Measurements from ENCODE around the gene MUC20.
"Not testable (repeated sequence)": the region's sequence is repeated elsewhere in the genome, so short reads cannot be mapped to it uniquely, and the experiment has no call there.

The MUC20 gene

DNA sequence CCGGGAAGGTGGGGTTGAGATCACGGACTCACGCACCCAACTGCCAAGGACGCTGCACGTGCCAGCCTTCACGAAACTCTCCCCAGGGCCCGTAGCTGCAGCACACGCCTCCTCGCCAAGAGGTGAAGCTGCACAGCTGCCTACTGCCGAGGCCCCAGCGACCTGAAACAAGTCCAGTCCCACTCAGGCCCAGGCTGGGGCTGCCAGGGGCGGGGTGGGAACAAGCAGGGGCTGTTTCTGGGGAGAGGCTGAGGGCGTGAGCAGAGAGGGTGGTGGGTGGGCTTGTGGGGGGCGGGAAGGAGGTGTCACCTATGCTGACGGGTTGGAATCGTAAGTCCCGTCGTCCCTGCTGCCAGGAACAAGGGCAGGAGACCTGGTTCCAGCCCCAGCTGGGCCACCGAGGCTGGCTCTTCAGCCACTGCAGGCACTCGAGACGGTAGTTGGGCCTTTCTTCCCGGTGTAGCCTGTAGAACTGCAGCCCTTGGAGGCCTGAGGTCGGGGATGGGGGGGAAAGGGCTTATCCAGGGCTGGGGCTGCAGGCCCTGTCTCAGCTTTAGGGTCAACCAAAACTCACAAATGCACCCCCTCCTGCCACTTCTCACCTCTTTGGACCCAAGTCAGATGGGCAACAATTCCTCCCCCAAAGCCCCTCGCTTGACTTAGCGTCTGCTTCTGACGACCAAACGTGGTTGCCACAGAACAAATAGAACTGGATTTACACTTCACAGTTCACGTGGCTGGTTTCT, 44.4 kb downstream of the MUC20 start:
- Histone ChIP-seq H3K4me3 (ENCODE audit: low read depth, low read length) (no peak overlapping the region), H3K36me3 (ENCODE audit: control insufficient read depth, insufficient read depth, low read length) (no peaks in the 10 kb centered on the region), H3K27me3 (ENCODE audit: control insufficient read depth, insufficient read depth, low read length) (no peaks in the 10 kb centered on the region), H3K4me1 (ENCODE audit: control insufficient read depth, insufficient read depth, low read length) (no peaks in the 10 kb centered on the region), H3K9me3 (ENCODE audit: control insufficient read depth, insufficient read depth, low read length) (no peaks in the 10 kb centered on the region), H3K9ac (ENCODE audit: low read depth, low read length) (no peak overlapping the region)

DNA sequence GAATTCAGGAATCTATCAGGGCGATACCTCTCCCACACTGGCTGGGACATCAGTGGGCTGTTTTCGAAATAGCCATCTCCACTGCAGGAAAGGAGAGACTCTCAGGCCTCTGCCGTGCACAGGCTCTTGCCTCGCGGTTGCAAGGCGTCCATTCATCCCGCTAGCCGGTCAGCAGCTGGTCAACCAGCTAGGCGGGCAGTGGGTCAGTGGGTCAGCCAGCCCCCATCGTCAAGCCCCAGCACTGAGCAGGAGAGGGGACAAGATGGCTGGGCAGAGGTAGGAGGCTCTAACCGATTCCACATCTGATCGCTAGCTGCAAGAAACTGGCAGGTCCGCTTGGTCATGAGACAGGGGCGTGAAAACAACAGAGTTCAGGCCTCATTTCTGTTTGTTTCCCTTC, 45.9 kb downstream of the MUC20 start:
- H3K36me3 ChIP-seq (ENCODE audit: control insufficient read depth, insufficient read depth, low read length): no peaks in the 10 kb centered on the region
- no peaks in the 10 kb centered on the region for H3K27me3 ChIP-seq (ENCODE audit: control insufficient read depth, insufficient read depth, low read length)
- no peaks in the 10 kb centered on the region for H3K9me3 ChIP-seq (ENCODE audit: control insufficient read depth, insufficient read depth, low read length)
- no peaks in the 10 kb centered on the region for H3K4me1 ChIP-seq (ENCODE audit: control insufficient read depth, insufficient read depth, low read length)
- H3K9ac ChIP-seq (ENCODE audit: low read depth, low read length): no peak overlapping the region
- H3K4me3 ChIP-seq (ENCODE audit: low read depth, low read length): no peak overlapping the region

DNA sequence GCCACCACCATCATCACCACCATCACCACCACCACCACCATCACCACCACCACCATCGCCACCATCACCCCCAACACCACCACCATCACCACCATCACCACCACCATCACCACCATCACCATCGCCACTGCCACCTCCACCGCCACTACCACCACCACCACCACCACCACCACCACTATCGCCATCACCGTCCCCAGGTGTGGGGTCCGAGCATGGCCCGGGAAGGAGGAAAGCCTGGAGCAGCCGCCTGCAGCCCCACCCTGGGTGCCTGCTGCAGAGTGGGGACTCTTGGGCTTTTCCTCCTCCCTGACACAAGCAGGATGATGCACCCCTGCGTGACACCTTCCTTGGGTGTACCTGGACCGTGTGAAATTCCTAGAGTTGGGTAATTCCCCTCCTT, 47.0 kb downstream of the MUC20 start:
- Histone ChIP-seq H3K36me3 (ENCODE audit: control insufficient read depth, insufficient read depth, low read length) (no peaks in the 10 kb centered on the region), H3K9me3 (ENCODE audit: control insufficient read depth, insufficient read depth, low read length) (no peaks in the 10 kb centered on the region), H3K4me1 (ENCODE audit: control insufficient read depth, insufficient read depth, low read length) (no peaks in the 10 kb centered on the region), H3K27me3 (ENCODE audit: control insufficient read depth, insufficient read depth, low read length) (no peaks in the 10 kb centered on the region), H3K4me3 (ENCODE audit: low read depth, low read length) (no peak overlapping the region), H3K9ac (ENCODE audit: low read depth, low read length) (no peak overlapping the region)

- Histone ChIP-seq H3K36me3 (ENCODE audit: control insufficient read depth, insufficient read depth, low read length) (no peaks in the 10 kb centered on the region), H3K4me1 (ENCODE audit: control insufficient read depth, insufficient read depth, low read length) (no peaks in the 10 kb centered on the region), H3K27me3 (ENCODE audit: control insufficient read depth, insufficient read depth, low read length) (no peaks in the 10 kb centered on the region), H3K9me3 (ENCODE audit: control insufficient read depth, insufficient read depth, low read length) (no peaks in the 10 kb centered on the region), H3K4me3 (ENCODE audit: low read depth, low read length) (no peak overlapping the region), H3K9ac (ENCODE audit: low read depth, low read length) (no peak overlapping the region)
Measured at GRCh38 chr3:195768414-195768813, 47.6 kb downstream of the MUC20 start.

GRCh38 chr3:195768831-195769303, 48.1 kb downstream of the MUC20 start:
- Histone ChIP-seq H3K9ac (ENCODE audit: low read depth, low read length) (no peak overlapping the region), H3K4me1 (ENCODE audit: control insufficient read depth, insufficient read depth, low read length) (no peaks in the 10 kb centered on the region), H3K27me3 (ENCODE audit: control insufficient read depth, insufficient read depth, low read length) (no peaks in the 10 kb centered on the region), H3K9me3 (ENCODE audit: control insufficient read depth, insufficient read depth, low read length) (no peaks in the 10 kb centered on the region), H3K4me3 (ENCODE audit: low read depth, low read length) (no peak overlapping the region), H3K36me3 (ENCODE audit: control insufficient read depth, insufficient read depth, low read length) (no peaks in the 10 kb centered on the region)

DNA sequence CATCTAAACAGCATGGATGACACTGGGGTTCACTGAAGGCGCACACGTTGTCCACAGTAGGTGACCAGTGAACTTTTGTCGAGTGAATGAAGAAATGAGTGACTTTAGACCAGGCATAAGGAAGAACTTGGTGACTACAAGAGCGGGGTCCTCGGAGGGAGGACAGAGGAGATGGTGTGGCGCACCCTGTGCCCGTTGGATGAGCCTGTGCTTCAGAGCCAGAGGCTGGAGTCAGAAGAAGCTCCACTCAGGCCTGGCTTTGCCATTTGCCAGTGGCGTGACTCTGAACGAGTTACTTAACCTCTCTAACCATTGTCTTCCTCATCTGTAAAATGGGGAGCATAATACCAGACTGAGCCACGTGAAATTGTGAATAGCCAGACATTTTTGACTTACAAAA, 48.8 kb downstream of the MUC20 start:
- Histone ChIP-seq H3K36me3 (ENCODE audit: control insufficient read depth, insufficient read depth, low read length) (no peaks in the 10 kb centered on the region), H3K9me3 (ENCODE audit: control insufficient read depth, insufficient read depth, low read length) (no peaks in the 10 kb centered on the region), H3K4me3 (ENCODE audit: low read depth, low read length) (no peak overlapping the region), H3K4me1 (ENCODE audit: control insufficient read depth, insufficient read depth, low read length) (no peaks in the 10 kb centered on the region), H3K27me3 (ENCODE audit: control insufficient read depth, insufficient read depth, low read length) (no peaks in the 10 kb centered on the region), H3K9ac (ENCODE audit: low read depth, low read length) (no peak overlapping the region)

GRCh38 chr3:195770081-195770840, 49.5 kb downstream of the MUC20 start:
- Histone ChIP-seq H3K36me3 (ENCODE audit: control insufficient read depth, insufficient read depth, low read length) (no peaks in the 10 kb centered on the region), H3K4me1 (ENCODE audit: control insufficient read depth, insufficient read depth, low read length) (no peaks in the 10 kb centered on the region), H3K27me3 (ENCODE audit: control insufficient read depth, insufficient read depth, low read length) (no peaks in the 10 kb centered on the region), H3K4me3 (ENCODE audit: low read depth, low read length) (no peak overlapping the region), H3K9ac (ENCODE audit: low read depth, low read length) (no peak overlapping the region), H3K9me3 (ENCODE audit: control insufficient read depth, insufficient read depth, low read length) (no peaks in the 10 kb centered on the region)

- H3K9me3 ChIP-seq (ENCODE audit: control insufficient read depth, insufficient read depth, low read length); H3K4me3 ChIP-seq (ENCODE audit: low read depth, low read length); H3K27me3 ChIP-seq (ENCODE audit: control insufficient read depth, insufficient read depth, low read length); H3K36me3 ChIP-seq (ENCODE audit: control insufficient read depth, insufficient read depth, low read length); H3K4me1 ChIP-seq (ENCODE audit: control insufficient read depth, insufficient read depth, low read length); H3K9ac ChIP-seq (ENCODE audit: low read depth, low read length): not testable (repeated sequence)
Measured at GRCh38 chr3:195770841-195771645, 50.3 kb downstream of the MUC20 start.

DNA sequence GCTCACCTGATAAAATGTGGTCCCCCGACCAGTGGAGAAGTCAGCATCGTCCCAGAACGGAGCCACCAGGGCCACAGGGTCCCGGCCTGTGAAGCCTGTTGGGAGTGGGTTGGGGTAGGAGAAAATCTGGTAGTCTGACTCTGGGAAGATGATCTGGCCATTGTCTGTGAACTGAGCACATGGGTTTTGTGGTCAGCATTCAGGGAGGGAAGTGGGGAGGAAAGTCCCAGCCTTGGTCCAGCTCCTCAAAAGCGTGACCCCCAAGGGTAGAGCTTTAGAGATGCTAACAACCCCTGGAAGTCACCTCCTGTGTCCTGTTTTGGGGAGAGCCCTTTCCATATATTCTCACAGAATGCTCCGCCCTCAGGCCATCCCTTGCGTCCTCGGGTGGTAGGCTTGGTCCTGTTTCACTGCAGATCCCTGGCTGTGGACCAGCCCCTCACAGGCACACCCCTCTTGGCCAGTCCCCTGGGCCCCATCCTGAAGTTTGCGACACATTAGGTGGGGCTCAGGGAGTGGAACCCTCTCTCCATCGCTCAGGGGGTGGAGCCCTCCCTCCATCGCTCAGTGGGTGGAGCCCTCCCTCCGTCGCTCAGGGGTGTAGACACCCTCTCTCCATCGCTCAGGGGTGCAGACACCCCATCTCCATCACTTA, 51.0 kb downstream of the MUC20 start:
- no peak overlapping the region for H3K9ac ChIP-seq (ENCODE audit: low read depth, low read length)
- H3K27me3 ChIP-seq (ENCODE audit: control insufficient read depth, insufficient read depth, low read length): no peaks in the 10 kb centered on the region
- H3K4me1 ChIP-seq (ENCODE audit: control insufficient read depth, insufficient read depth, low read length): no peaks in the 10 kb centered on the region
- H3K36me3 ChIP-seq (ENCODE audit: control insufficient read depth, insufficient read depth, low read length): no peaks in the 10 kb centered on the region
- H3K4me3 ChIP-seq (ENCODE audit: low read depth, low read length): no peak overlapping the region
- no peaks in the 10 kb centered on the region for H3K9me3 ChIP-seq (ENCODE audit: control insufficient read depth, insufficient read depth, low read length)

DNA sequence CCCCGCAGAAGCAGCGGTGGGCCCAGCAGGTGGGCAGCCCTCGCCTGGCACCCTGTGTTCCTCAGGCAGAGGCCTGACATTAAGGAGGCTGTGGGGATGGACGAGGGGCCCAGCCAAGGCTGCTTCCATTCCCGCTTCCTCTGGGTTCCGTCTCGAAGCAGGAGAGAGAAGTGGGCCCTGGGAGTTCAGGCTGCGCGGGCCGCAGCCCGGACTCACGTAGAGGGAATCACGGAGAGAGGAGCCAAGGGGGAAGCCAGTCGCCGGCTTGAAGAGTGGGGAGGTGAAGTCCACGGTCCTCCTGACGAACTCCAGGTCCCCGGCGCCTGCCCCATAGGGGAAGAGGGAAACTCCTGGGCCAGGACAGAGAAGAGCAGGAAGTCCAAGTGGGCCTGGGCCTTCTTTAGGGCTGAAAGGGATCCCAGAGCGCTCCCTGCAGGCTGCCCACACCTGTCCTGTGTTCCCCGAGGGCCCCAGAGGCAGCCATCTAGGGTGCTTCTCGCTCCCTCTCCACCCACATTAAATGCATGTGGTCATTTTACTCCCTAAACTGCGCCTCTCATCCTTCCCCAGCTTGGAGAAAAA, 53.3 kb downstream of the MUC20 start:
- no peaks in the 10 kb centered on the region for H3K4me1 ChIP-seq (ENCODE audit: control insufficient read depth, insufficient read depth, low read length)
- no peak overlapping the region for H3K9ac ChIP-seq (ENCODE audit: low read depth, low read length)
- no peaks in the 10 kb centered on the region for H3K9me3 ChIP-seq (ENCODE audit: control insufficient read depth, insufficient read depth, low read length)
- H3K27me3 ChIP-seq (ENCODE audit: control insufficient read depth, insufficient read depth, low read length): no peaks in the 10 kb centered on the region
- H3K4me3 ChIP-seq (ENCODE audit: low read depth, low read length): no peak overlapping the region
- no peaks in the 10 kb centered on the region for H3K36me3 ChIP-seq (ENCODE audit: control insufficient read depth, insufficient read depth, low read length)

DNA sequence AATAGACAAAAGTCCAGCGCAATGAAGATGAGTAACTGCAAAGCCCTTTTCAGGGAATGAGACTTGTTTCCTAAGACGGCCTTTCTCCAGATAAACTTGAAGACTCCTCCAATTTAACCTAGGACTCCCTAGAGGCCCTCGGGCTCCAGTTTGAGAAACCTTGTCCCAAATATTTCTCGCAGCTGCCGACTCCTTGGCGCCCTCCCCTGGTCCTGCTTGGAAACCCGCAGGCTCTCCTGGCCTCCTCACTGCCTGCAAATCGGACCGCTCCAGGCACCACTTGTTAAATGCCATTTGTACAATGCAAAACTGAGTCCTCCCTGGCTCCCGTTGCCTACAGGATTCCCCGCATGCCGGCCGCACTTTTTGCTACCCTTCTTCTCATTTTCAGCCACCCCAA, 54.1 kb downstream of the MUC20 start:
- no peak overlapping the region for H3K9ac ChIP-seq (ENCODE audit: low read depth, low read length)
- no peak overlapping the region for H3K4me3 ChIP-seq (ENCODE audit: low read depth, low read length)
- H3K36me3 ChIP-seq (ENCODE audit: control insufficient read depth, insufficient read depth, low read length): no peaks in the 10 kb centered on the region
- H3K27me3 ChIP-seq (ENCODE audit: control insufficient read depth, insufficient read depth, low read length): no peaks in the 10 kb centered on the region
- H3K4me1 ChIP-seq (ENCODE audit: control insufficient read depth, insufficient read depth, low read length): no peaks in the 10 kb centered on the region
- no peaks in the 10 kb centered on the region for H3K9me3 ChIP-seq (ENCODE audit: control insufficient read depth, insufficient read depth, low read length)

Data from iPS-15b (cell line).